HG03378 (cell line): ENCODE measurements around the gene KDF1.

Experiments used
- ATAC-seq: cut with Tn5 transposase; IDR thresholded peaks from one replicate; pipeline ENCODE4 v1.9.1; 2021; ENCODE audit warnings: mild to moderate bottlenecking, moderate library complexity; ENCODE audit not compliant: unreplicated experiment

Gene KDF1

DNA sequence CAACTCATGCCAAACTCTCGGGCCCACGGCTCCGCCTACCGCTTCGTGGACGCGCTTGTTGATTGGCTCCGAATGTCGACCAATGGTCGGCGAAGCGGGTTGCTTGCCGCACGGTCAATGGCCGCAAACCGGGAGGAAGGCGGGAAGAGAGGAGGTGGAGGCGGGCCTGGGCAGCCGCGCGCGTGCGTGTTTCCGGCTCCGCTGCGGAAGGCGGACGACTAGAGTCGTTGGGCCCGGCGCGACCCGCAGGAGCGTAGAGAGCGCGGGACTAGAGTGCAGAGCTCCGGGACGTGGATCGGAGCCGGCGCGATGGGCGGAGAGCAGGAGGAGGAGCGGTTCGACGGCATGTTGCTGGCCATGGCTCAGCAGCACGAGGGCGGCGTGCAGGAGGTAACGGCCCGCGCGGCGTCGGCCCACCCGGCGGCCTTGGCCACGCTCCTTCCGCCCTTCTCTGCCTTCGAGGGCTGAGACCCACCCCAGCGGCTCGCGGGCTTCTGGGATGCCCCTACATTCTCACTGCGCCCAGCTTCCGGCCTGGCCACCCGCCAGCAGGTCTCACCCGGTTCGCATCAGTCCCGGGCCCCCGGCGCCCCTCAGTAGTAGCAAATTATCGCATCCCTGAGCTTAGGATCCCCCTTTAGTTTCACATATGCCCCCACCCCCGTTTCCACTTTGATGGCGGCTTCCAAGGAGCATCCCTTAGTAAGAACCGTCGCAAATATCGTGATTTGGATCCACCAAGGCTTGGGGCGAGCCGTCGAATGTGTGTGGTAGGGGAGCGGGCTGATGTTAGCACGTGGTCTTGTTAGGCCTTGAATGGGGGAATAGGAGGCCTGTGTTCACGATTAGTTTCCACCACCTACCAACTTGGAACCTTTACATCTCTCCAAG is 38.5 kb downstream of the KDF1 start, which contains the start of gene NUDC:
NUDC (plus strand) TSS at position 204 of the 891 bp plus-strand sequence; CDS start at position 310, 106 bp downstream.
- ATAC-seq = peak; percentile 91

DNA sequence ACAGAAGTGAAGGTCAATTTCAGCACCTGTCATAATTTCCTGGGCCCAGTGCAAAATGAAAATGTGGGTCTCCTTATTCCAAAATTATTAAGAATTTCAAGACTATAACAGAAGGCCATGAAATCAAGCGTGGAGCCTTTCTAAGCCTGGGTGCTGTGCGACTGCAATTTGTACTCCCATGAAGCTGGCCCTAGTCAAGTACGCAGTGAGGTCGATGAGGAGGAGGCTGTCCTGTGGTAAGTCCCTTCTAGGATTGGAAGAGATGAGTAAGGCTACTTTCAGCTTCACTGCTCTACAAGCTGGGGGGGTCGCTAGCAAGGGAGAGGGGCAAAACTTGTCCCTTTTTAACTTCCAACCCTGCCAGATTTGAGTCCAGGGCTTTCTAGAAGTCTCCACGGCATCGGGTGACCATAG is 39.1 kb downstream of the KDF1 start:
- ATAC-seq = peak; percentile 15

DNA sequence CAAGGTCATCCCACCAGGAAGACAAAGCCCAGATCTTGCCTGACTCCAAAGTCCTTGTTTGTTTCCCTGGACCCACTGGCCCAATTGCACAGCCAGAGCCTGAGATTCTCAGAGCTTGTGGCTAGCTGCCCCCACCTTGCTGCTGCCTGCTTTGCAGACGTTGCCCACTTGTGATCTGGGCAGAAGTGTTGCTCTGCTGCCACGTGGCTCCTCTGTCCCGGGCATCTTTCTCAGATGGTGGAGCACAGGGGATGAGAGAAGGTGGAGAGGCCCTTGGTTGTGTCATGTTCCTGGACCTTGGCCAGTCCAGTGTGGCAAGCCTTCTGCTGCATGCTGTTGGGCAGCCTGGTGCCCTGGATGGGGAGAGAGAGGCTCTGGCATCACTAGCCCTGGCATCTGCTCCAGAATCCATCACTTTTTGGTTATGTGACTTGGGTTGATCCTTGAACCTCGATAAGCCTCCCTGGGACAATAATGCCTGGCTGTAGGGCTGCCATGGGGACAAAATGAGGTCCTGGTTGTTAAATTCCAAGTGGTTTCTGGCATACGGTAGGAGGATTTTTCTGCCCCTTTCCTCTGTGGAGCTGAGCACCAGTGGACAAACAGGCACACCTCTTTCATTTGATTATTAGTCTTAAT is 44.9 kb downstream of the KDF1 start:
- no peak for ATAC-seq

DNA sequence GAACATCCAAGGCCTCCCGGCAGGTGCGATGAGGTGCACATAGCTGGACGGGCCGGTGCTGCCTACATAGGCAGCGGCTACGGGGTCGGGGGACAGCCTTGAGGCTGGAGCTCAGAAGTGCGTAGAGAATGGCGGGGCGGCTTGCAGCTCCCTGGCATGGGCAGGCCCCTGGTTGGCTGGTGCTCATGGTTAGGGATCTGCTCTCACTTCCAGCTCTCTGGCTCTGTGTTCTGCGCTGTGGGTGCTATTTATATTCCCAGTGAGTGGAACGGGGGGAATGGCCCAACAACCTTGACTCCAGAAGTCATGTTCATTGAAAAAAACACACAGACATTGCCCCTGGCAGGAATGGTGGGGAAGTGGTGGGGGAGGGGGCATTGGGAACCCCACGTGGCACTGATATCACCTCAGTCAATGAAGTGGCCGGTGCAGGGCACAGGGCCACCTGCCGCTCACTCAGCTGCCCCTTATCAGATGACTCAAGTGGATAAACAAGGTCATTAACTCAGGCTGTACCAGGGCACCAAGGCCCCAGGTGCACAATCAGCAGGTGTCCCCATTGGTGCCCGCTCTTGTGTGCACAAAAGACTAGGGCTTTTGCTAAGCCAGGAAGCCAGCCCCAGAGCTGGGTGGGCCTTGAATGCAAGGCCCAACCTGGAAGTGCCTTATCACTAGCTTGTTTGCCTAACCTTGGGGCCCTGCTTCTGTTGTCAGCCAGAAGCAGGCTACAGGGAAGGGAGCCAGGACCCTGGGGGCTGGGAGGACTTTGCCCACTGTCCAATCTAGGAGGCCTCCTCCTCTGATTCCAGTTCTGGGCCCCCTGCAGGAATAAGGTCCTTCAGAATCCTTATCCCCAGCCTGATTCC is 46.3 kb downstream of the KDF1 start, which contains the start of gene NR0B2:
NR0B2 (minus strand) TSS at position 222 of the 866 bp plus-strand sequence; CDS start at position 187, 35 bp downstream.
- ATAC-seq = no peak

DNA sequence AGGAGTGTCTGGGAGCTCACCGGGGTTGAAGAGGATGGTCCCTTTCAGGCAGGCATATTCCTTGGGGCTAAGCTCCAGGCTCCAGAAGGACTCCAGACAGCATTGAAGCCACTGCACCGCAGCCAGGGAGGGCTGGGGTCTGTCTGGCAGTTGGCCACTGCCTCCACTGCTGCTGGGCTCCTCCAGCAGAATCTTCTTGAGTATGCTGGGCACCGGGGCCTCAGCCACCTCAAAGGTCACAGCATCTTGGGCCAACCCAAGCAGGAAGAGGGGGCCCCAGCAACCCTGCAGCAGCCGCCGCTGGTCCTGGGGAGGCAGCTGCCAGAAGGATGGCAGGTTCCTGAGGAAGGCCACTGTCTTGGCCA is 46.9 kb downstream of the KDF1 start:
- no peak for ATAC-seq

DNA sequence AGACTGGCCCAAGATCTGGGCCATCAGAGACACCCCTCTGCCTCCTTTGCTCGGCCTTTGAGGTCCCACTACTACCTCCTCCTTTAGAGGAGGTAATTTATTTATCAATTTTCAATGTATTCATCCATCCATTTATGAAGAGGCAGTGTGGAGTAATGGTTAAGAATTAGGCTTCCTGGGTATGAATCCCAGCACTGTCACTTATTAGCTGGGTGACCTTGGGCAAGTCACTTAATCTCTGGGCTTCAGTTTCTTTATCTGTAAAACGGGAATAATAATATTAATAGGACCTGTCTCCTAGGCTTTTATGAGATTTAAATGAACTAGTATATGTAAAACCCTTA is 48.1 kb downstream of the KDF1 start:
- ATAC-seq = no peak

DNA sequence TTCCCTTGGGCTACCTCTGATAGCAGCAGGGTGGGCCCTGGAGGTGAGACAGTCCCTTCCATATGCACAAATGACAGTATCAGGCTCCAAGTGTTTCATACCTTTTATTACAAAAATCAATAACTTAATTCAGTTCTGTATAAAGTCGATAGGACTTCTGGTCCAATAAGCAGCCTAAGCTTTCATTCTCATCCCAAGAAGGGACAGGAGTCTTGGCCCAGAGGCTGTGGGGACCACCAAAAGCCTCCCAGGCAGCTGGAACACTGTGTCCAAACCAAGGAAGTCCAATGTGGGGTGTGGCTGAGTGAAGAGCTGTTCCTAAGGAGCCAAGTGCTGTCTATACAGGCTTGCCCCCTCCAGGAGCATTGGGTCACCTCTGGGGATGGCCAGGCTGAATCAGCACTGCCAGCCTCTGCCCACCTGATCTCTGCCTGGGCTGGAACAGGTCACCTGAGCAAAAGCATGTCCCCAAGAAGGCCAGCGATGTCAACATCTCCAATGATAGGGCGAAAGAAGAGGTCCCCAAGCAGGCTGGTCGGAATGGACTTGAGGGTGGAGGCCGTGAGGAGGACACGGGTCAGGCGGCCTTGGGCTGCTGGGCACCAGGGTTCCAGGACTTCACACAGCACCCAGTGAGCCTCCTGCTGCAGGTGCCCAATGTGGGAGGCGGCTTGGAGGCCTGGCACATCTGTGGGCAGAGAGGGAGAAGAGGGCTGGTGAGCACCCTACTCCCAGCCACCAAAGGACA is 48.7 kb downstream of the KDF1 start:
- ATAC-seq = no peak

DNA sequence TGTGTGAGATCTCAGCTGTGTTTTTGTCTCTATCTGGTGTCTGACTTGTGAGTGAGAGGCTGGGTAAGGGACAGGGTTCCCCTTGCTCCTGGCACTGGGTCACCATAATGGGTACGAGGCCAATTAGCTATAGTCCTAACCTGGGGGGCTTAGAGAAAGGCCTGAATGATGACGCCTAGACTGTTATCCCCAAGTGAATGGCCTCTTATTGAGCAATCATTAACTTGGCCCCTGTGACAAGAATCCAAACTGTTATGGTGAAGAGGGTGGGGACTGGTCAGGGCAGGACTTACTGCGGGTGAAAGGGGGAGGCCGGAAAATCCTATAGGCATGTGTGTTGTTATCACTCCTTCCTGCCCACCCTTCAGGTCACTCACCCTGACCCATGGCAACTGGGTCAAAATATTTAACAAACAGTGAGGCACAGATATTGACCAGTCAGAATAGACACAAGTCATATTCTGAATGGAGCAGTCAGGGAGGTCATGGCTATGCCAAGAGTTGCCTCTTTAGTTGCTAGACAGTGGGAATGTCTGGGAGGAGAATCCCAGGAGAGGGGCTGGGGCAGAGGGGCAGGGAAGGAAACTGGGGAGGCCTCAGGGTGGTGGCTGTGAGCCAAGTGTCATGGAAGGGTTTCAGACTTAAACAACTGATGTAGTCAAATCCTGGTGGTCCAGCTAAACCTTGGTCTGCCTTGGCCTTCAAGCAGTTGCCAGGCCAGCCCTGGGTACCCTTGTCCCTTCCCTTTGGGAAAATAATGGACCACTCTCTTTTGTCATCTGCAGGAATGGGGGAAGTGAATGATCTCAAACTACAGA is 49.7 kb downstream of the KDF1 start:
- no peak for ATAC-seq

DNA sequence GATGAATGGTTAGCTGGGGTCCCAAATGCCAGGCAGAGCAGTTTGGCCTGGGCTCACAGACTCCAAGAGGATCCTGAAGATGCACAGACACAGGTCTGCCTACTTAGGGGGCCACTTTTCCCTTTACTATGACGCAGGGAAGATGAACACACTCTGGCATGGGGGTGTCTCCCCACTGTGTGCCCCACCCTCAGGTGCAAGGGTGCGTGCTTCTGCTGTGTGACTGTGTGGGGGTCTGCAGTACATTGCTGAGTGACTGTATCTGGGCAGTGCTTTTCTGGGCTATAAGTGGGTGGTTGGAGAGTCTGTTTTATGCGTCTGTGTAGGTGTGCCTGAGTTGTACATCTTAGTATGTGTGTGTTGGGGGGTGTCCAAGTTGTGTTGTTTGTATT is 50.3 kb downstream of the KDF1 start:
- ATAC-seq = no peak

DNA sequence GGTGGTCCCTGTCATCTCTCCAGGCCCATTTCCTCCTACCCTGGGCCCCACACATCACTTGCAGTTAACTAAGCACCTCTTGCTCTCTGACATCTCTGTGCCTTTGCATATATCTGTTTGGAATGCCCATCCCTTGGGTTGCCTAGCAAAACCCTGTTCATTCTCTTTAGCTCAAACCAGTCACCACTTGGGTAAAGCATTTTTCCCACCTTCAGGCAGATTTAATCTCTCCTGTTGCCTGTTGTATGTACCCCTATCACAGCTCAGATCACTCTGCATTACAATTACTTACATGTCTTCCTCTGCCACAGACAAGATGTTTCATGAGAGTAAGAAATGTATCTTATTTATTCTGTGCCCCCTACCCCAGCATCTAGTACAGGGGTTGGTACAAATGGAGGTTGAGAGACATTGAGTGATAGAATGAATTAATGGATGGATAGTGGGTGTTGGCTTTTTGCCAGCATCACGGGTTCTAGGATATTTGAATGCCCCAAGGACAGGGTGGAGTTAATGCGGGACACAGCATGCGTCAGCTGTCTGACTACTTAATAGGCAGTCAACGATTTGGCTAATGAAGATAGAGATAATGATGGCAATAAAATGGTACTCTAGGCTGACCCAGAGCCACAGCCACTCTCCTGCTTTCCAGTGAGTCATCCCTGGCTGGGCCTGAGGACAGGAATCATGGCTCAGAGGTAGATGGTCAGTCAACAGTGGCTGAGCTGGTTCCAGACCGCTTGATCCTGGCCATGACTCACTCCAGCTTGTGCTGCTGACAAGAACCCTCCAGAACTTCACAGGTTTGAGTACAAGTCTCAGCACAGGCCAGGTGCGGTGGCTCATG is 53.0 kb downstream of the KDF1 start:
- ATAC-seq = no peak

DNA sequence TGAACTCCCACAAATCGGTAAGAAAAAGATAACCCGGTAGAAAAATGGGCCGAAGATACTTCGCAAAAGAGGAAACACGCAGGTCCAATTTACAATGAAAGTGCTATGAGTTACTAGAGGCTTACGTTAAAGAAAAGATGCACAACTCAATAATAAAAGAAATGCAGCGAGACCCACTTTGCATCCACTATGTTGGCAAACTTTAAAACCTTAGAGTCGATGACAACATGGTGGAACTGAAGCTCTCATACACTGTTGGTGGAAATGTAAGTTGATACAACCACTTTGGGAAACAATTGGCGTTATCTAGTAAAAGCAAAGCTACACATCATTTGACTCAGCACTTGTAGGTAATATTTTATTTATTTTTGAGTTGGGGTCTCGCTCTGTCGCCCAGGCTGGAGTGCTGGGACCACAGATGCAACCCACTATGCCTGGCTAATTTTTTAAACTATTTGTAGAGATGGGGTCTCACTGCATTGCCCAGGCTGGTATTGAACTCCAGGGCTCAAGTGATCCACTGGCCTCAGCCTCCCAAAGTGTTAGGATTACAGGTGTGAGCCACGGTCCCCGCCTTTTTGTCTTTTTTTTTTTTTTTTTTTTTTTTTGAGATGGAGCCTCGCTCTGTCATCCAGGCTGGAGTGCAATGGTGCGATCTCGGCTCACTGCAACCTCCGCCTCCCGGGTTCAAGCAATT is 59.3 kb downstream of the KDF1 start:
- no peak for ATAC-seq

DNA sequence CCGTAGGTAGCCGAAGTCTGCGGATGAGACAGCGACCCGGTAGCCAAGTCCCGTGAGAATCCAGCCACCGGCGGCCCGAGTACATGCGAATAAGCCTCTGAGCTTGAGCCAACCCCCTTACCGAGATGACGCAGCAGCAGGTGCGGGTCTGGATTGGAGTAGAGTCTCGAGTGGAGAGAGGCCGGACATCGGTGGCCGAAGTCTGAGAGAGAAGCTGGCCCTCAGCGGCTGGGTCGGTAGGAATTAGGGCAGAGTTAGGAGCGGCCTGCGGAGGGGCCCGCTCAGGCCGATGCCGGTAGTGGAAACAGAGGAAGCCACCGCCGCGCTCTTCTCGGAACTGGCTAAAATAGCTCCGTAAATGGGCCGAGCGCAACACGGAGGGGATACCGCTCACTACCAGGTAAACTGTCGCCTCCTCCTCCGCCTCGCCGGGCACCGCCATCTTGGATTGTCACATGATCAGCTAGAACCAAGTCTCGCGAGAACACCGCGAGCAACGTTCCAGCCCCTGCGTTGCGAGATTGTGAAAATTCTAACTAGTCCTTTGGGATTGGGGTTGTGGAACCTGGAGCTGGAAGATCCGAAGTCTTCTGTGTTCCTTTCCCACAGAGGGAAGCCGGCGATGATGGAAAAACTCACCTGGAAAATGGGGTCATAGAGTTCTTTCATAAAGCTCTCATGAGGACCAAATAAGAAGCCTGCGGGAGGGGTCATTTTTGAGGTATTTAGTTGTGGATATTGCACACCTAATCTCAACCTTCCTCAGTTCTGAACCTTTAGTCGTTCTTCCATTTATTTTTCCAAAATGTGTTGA is 60.1 kb downstream of the KDF1 start, which contains the start of gene GPATCH3:
GPATCH3 (minus strand) TSS at position 467 of the 814 bp plus-strand sequence; CDS start at position 442, 25 bp downstream.
- ATAC-seq = peak; percentile 64
